HEK293 (cell line): ENCODE measurements around the gene PAQR5.

Experiments used
- CTCF ChIA-PET: fragments of 350-600 bp; formaldehyde crosslinking; extraction: SDS; loops from one replicate; lab custom pipeline; 2021; ENCODE audit warnings: antibody characterized with exemption; lab: Yijun Ruan, JAX
- POLR2A ChIA-PET: fragments of 300-600 bp; formaldehyde crosslinking; extraction: SDS; loops from one replicate; lab custom pipeline; 2020; ENCODE audit warnings: antibody characterized with exemption, inconsistent platforms; lab: Yijun Ruan, JAX
- H3K27ac ChIP-seq: fragments of 200-500 bp; sonication (Bioruptor generic); 2 replicates; pipeline ENCODE4 v1.5.1; 2014; ENCODE audit warnings: low read depth, low read length, control low read depth, inconsistent platforms; ENCODE audit errors: extremely low read depth
- H3K36me3 ChIP-seq, 2 experiments: fragments of 200-500 bp in 1 of 2; sonication (Bioruptor generic) in 1 of 2; 1 replicate in 1 of 2; 2 replicates in 1 of 2; pipeline ENCODE4 v1.5.1; 2014 to 2017; ENCODE audit warnings: inconsistent platforms in 2 of 2, low read length in 2 of 2; ENCODE audit not compliant: control insufficient read depth in 2 of 2, insufficient read depth in 1 of 2
- H3K4me1 ChIP-seq: fragments of 200-500 bp; sonication (Bioruptor generic); 2 replicates; pipeline ENCODE4 v1.5.1; 2014; ENCODE audit warnings: mild to moderate bottlenecking, low read length, inconsistent platforms; ENCODE audit not compliant: control insufficient read depth, insufficient read depth
- H3K4me3 ChIP-seq: 2 replicates; pipeline ENCODE4 v1.5.1; 2011; ENCODE audit warnings: low read depth, mild to moderate bottlenecking, control low read depth, low read length, moderate library complexity
- H3K9me3 ChIP-seq: fragments of 200-500 bp; sonication (Bioruptor generic); 2 replicates; pipeline ENCODE4 v1.5.1; 2014; ENCODE audit warnings: low read depth, low read length, inconsistent platforms; ENCODE audit not compliant: control insufficient read depth, insufficient read depth
- FEZF1 ChIP-seq: fragments of 450-650 bp; formaldehyde crosslinking; IDR thresholded peaks from 2 replicates; pipeline ENCODE4 v1.5.1; 2016; ENCODE audit warnings: missing biosample characterization, missing genetic modification characterization
- GFI1B ChIP-seq: fragments of 450-650 bp; formaldehyde crosslinking; IDR thresholded peaks from 2 replicates; pipeline ENCODE4 v1.5.1; 2016; ENCODE audit warnings: missing biosample characterization, missing genetic modification characterization
- OSR2 ChIP-seq: fragments of 450-650 bp; formaldehyde crosslinking; IDR thresholded peaks from 2 replicates; pipeline ENCODE4 v1.5.1; 2016; ENCODE audit warnings: missing biosample characterization, missing genetic modification characterization
- PRDM6 ChIP-seq: fragments of 450-650 bp; formaldehyde crosslinking; IDR thresholded peaks from 2 replicates; pipeline ENCODE4 v1.5.1; 2017; ENCODE audit warnings: missing biosample characterization, missing genetic modification characterization
- SETDB1 ChIP-seq: IDR thresholded peaks from one replicate; pipeline ENCODE4 v1.6.1; 2017; ENCODE audit warnings: mild to moderate bottlenecking, low read length, moderate library complexity, mixed read lengths; ENCODE audit not compliant: insufficient read length
- ZBTB44 ChIP-seq: fragments of 450-650 bp; IDR thresholded peaks from 2 replicates; pipeline ENCODE4 v1.5.1; 2018; ENCODE audit warnings: missing biosample characterization, mild to moderate bottlenecking, missing genetic modification characterization
- ZNF112 ChIP-seq: fragments of 450-650 bp; formaldehyde crosslinking; IDR thresholded peaks from 2 replicates; pipeline ENCODE4 v1.5.0; 2017; ENCODE audit warnings: missing biosample characterization, missing genetic modification characterization
- ZNF184 ChIP-seq: fragments of 450-650 bp; IDR thresholded peaks from 2 replicates; pipeline ENCODE4 v1.5.1; 2018; ENCODE audit warnings: missing biosample characterization, mild to moderate bottlenecking, missing genetic modification characterization
- ZNF211 ChIP-seq: fragments of 450-650 bp; formaldehyde crosslinking; IDR thresholded peaks from 2 replicates; pipeline ENCODE4 v1.5.1; 2016; ENCODE audit warnings: low read depth, missing biosample characterization, missing genetic modification characterization
- ZNF239 ChIP-seq: fragments of 450-650 bp; formaldehyde crosslinking; IDR thresholded peaks from 2 replicates; pipeline ENCODE4 v1.5.1; 2016; ENCODE audit warnings: missing biosample characterization, missing genetic modification characterization
- ZNF26 ChIP-seq: fragments of 450-650 bp; formaldehyde crosslinking; IDR thresholded peaks from 2 replicates; pipeline ENCODE4 v1.5.1; 2016; ENCODE audit warnings: missing biosample characterization, missing genetic modification characterization
- ZNF274 ChIP-seq, 2 experiments: fragments of 200-500 bp in 1 of 2; fragments of 450-650 bp in 1 of 2; sonication (Bioruptor generic) in 1 of 2; formaldehyde crosslinking in 1 of 2; IDR thresholded peaks; 2 replicates each; pipeline versions ENCODE4 v1.5.1 to v1.6.1; 2014 to 2016; ENCODE audit warnings: borderline replicate concordance in 1 of 2, inconsistent platforms in 1 of 2, low read length in 1 of 2, missing biosample characterization in 1 of 2, missing genetic modification characterization in 1 of 2
- ZNF366 ChIP-seq: fragments of 450-650 bp; formaldehyde crosslinking; conservative IDR thresholded peaks from 2 replicates; pipeline ENCODE4 v1.5.1; 2016; ENCODE audit warnings: missing biosample characterization, missing genetic modification characterization
- ZNF510 ChIP-seq: fragments of 450-650 bp; formaldehyde crosslinking; IDR thresholded peaks from 2 replicates; pipeline ENCODE4 v1.5.1; 2018; ENCODE audit warnings: mild to moderate bottlenecking, missing genetic modification characterization, missing biosample characterization; ENCODE audit not compliant: insufficient replicate concordance
- ZNF549 ChIP-seq: fragments of 450-650 bp; IDR thresholded peaks from 2 replicates; pipeline ENCODE4 v1.5.1; 2018; ENCODE audit warnings: missing biosample characterization, missing genetic modification characterization, mild to moderate bottlenecking, inconsistent platforms, moderate library complexity
- ZNF555 ChIP-seq: fragments of 450-650 bp; formaldehyde crosslinking; conservative IDR thresholded peaks from 2 replicates; pipeline ENCODE4 v1.5.1; 2017; ENCODE audit warnings: missing biosample characterization, mild to moderate bottlenecking, missing genetic modification characterization, inconsistent platforms
- ZNF610 ChIP-seq: fragments of 450-650 bp; formaldehyde crosslinking; IDR thresholded peaks from 2 replicates; pipeline ENCODE4 v1.5.1; 2016; ENCODE audit warnings: missing biosample characterization, missing genetic modification characterization, borderline replicate concordance
- ZNF626 ChIP-seq: fragments of 450-650 bp; sonication (Bioruptor Pico); formaldehyde crosslinking; IDR thresholded peaks from 2 replicates; pipeline ENCODE4 v1.5.1; 2018; ENCODE audit warnings: missing biosample characterization, missing genetic modification characterization, inconsistent platforms
- ZNF747 ChIP-seq: fragments of 450-650 bp; formaldehyde crosslinking; IDR thresholded peaks from 2 replicates; pipeline ENCODE4 v1.5.1; 2016; ENCODE audit warnings: missing biosample characterization, missing genetic modification characterization
- ZSCAN30 ChIP-seq: fragments of 450-650 bp; IDR thresholded peaks from 2 replicates; pipeline ENCODE4 v1.5.1; 2018; ENCODE audit warnings: missing biosample characterization, mild to moderate bottlenecking, missing genetic modification characterization, moderate library complexity
- ZXDB ChIP-seq: fragments of 450-650 bp; formaldehyde crosslinking; IDR thresholded peaks from 2 replicates; pipeline ENCODE4 v1.5.1; 2016; ENCODE audit warnings: missing biosample characterization, missing genetic modification characterization

Gene PAQR5

GRCh38 chr15:69328739-69329138 lies 30.0 kb downstream of the PAQR5 start:
- H3K4me1 ChIP-seq, result no peaks in the 10 kb centered on the region
- no peak overlapping the region for H3K4me3 ChIP-seq
- CTCF ChIA-PET, result no interaction called here
- TF ChIP-seq ZNF274 (IDR thresholded peaks at IDR 0.05; ENCODE audit: low read length) (no peak), ZNF274 (tag by site-specific recombination; IDR thresholded peaks at IDR 0.05; ENCODE audit: borderline replicate concordance) (no peak), ZNF211 (tag by site-specific recombination) (no peak)
- H3K27ac ChIP-seq, result no peak overlapping the region
- POLR2A ChIA-PET, result no interaction called here
- no peaks in the 10 kb centered on the region for H3K9me3 ChIP-seq
- H3K36me3 ChIP-seq, result no peaks in the 10 kb centered on the region

- Histone ChIP-seq H3K36me3 (no peaks in the 10 kb centered on the region; a peak in 1 of 3 replicates), H3K9me3 (no peaks in the 10 kb centered on the region), H3K27ac (no peak overlapping the region), H3K4me1 (no peaks in the 10 kb centered on the region), H3K4me3 (no peak overlapping the region)
- ChIA-PET CTCF (interaction anchor here (1.2 kb wide), 1 partner anchor 57 kb away, joined by 7 read pairs; no protein-coding TSS in a partner anchor), POLR2A (no interaction called here)
- no peak for TF ChIP-seq GFI1B (tag by site-specific recombination)
- peak; percentile 13; the same call in 1 of the 2 replicates for TF ChIP-seq ZNF555
- TF ChIP-seq ZNF747 (tag by site-specific recombination), result no peak
- peak; percentile 96 for TF ChIP-seq SETDB1
- TF ChIP-seq PRDM6 (tag by site-specific recombination), result peak; percentile 61; the same call in 1 of the 2 replicates
- 0 out of 2 replicates have a peak, but pooled peaks have one; percentile 47 for TF ChIP-seq ZNF610 (tag by site-specific recombination)
- peak; percentile 28; the same call in 1 of the 2 replicates for TF ChIP-seq ZNF366 (tag by site-specific recombination)
- peak; percentile 39; the same call in 1 of the 2 replicates for TF ChIP-seq ZNF112 (tag by site-specific recombination)
- TF ChIP-seq ZBTB44 (tag by site-specific recombination), result peak; percentile 29; the same call in 1 of the 2 replicates
- peak; percentile 67; the same call in 1 of the 2 replicates for TF ChIP-seq ZNF549 (tag by site-specific recombination)
- TF ChIP-seq ZNF184 (tag by site-specific recombination), result peak; percentile 47; the same call in 1 of the 2 replicates
- peak; percentile 4 for TF ChIP-seq ZNF510 (tag by site-specific recombination)
- peak; percentile 96; the same call in 1 of the 2 replicates for TF ChIP-seq ZNF626 (tag by site-specific recombination)
- TF ChIP-seq ZNF26 (tag by site-specific recombination), result no peak
- TF ChIP-seq ZSCAN30, result peak; percentile 62; the same call in 1 of the 2 replicates
- 0 out of 2 replicates have a peak, but pooled peaks have one; percentile 20 for TF ChIP-seq ZXDB (tag by site-specific recombination)
- TF ChIP-seq FEZF1, result peak; percentile 46; the same call in 1 of the 2 replicates
- TF ChIP-seq OSR2 (tag by site-specific recombination), result no peak
- no peak for TF ChIP-seq ZNF239 (tag by site-specific recombination)
Observed at GRCh38 chr15:69337138-69337537, 38.4 kb downstream of the PAQR5 start.
